Measurements from ENCODE around the gene CDO1.

DNA sequence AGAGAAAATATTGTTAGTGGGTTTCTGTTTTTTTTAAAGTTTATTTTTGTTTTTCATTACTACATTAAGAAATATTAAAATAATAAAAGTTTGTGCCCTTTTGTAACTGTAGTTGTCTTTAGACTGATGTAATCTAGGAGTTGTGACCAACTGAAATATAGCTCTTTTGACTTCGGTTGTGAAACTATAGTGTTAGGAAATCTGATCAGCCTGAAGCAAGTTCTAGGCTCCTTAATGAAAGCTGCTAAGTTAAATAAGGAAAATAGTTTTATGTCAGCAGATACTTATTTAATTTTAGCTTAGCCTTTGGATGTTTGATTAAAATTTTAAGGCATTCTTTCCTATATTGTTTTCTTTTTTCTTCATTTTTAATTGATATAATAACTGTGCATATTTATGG lies 39.5 kb upstream of the CDO1 start:
- TF ChIP-seq CTCF (IDR thresholded peaks at IDR 0.05) (no peak), POLR2A (IDR thresholded peaks at IDR 0.05) (no peak), EP300 (IDR thresholded peaks at IDR 0.05) (no peak)

Data from upper lobe of left lung (tissue), 4 donors.